Suprapubic skin (tissue), 4 donors: ENCODE results near the gene TCAP. TPM values are rescaled to one million over a fixed set of nuclear protein-coding genes. Genes with fewer than 3 reads are reported as not detected.

Source experiments
- DNase-seq, 2 donors: peaks; one replicate each; pipeline ENCODE4 v3.0.0-alpha.2; 2019; ENCODE audit warnings: low spot score in 2 of 2
- H3K27ac ChIP-seq: fragments of 200-600 bp; sonication (generic); one replicate; pipeline ENCODE4 v1.5.1; 2019
- H3K27me3 ChIP-seq: fragments of 200-600 bp; sonication (generic); one replicate; pipeline ENCODE4 v1.5.1; 2019
- H3K36me3 ChIP-seq: fragments of 200-600 bp; sonication (generic); one replicate; pipeline ENCODE4 v1.5.1; 2019
- H3K4me1 ChIP-seq: fragments of 200-600 bp; sonication (generic); one replicate; pipeline ENCODE4 v1.5.1; 2019
- H3K4me3 ChIP-seq: fragments of 200-600 bp; sonication (generic); one replicate; pipeline ENCODE4 v1.5.1; 2019; ENCODE audit warnings: mild to moderate bottlenecking
- H3K9me3 ChIP-seq: fragments of 200-600 bp; sonication (generic); one replicate; pipeline ENCODE4 v1.5.1; 2019
- EP300 ChIP-seq: sonication (generic); formaldehyde crosslinking; IDR thresholded peaks from one replicate; pipeline ENCODE4 v1.6.1; 2017; ENCODE audit warnings: antibody characterized with exemption
- POLR2A ChIP-seq, 2 donors: fragments of 450-650 bp; IDR thresholded peaks; one replicate each; pipeline ENCODE4 v1.6.1; 2017; ENCODE audit warnings: antibody characterized with exemption in 2 of 2, mild to moderate bottlenecking in 2 of 2, moderate library complexity in 2 of 2
- POLR2AphosphoS5 ChIP-seq, 3 donors: sonication (generic); formaldehyde crosslinking; IDR thresholded peaks; one replicate each; pipeline ENCODE4 v1.6.1; 2017; ENCODE audit warnings: antibody characterized with exemption in 3 of 3
- WGBS: methylation state at CpG from one replicate; pipeline ENCODE4 v1.1.5; 2018; 5-methylcytosine and 5-hydroxymethylcytosine counted together
- total RNA-seq, 4 donors: library from RNA; depleted of rRNA; stranded (reverse); fragments of >200 nt; gene quantifications; one replicate each; pipeline ENCODE4 v1.1.0, GENCODE V29; 2016
- TF ChIP-seq, protein P1 (sequence below), 2 donors: fragments of 200-600 bp in 1 of 2; fragments of 450-650 bp in 1 of 2; sonication (generic) in 1 of 2; IDR thresholded peaks; one replicate each; pipeline ENCODE4 v1.5.1; 2016 to 2019; ENCODE audit warnings: antibody characterized with exemption in 2 of 2, mild to moderate bottlenecking in 1 of 2, moderate library complexity in 1 of 2

Gene TCAP, protein sequence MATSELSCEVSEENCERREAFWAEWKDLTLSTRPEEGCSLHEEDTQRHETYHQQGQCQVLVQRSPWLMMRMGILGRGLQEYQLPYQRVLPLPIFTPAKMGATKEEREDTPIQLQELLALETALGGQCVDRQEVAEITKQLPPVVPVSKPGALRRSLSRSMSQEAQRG
- total RNA-seq: 1 to 10 TPM in 2 of 4 donors, under 1 TPM in 1, not detected in 1; 0.57 to 2.4 (median 1.1) TPM

DNA sequence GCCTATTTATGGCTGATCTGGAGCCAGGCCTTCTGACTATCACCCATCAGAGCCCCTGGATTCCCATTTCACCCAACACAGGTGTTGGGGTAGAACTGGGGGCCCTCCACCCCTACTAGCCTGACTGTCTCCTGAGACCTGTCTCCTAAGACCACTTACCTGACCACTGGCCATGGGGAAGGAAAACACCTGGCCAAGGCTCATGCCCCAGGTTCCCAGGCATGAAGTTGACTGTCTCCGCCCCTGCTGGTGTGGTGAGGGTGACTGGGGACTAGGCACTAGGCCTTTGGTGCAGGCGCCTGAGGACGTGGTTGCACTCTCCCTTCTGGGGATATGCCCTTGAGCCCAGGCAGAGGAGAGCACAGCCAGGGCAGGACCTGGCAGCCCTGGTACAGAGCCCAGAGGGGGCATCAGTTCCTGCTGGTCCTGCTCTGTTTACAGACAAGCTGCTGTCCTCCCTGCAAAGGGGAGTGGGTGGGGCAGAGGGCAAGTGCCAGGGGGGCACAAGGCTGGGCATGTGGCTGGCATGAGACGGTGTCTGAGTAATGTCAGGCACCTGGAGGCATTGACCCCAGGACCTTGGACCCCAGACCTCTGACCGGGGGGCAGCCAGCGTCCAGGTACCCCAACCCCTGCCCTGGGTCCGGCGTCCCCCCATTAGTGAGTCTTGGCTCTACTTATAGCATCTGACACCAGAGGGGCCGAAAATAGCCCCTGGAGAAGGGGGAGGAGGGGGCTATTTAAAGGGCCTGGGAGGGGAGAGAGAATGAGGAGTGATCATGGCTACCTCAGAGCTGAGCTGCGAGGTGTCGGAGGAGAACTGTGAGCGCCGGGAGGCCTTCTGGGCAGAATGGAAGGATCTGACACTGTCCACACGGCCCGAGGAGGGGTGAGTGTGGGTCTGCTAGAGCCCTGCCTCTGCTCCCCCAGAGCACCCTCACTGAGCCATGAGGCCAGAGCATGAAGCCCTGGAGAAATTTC is at the start of gene TCAP:
Gene TCAP, plus strand, starts transcription at position 769 of the 981 bp plus-strand sequence. Its CDS starts 11 bp downstream, at position 780.
- 55% methylated on average over 15 of the region's 15 CpGs for WGBS
- no peak for TF ChIP-seq EP300
- TF ChIP-seq, protein P1, sequence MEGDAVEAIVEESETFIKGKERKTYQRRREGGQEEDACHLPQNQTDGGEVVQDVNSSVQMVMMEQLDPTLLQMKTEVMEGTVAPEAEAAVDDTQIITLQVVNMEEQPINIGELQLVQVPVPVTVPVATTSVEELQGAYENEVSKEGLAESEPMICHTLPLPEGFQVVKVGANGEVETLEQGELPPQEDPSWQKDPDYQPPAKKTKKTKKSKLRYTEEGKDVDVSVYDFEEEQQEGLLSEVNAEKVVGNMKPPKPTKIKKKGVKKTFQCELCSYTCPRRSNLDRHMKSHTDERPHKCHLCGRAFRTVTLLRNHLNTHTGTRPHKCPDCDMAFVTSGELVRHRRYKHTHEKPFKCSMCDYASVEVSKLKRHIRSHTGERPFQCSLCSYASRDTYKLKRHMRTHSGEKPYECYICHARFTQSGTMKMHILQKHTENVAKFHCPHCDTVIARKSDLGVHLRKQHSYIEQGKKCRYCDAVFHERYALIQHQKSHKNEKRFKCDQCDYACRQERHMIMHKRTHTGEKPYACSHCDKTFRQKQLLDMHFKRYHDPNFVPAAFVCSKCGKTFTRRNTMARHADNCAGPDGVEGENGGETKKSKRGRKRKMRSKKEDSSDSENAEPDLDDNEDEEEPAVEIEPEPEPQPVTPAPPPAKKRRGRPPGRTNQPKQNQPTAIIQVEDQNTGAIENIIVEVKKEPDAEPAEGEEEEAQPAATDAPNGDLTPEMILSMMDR (IDR thresholded peaks at IDR 0.05): no peak
- no peak for TF ChIP-seq POLR2A (IDR thresholded peaks at IDR 0.05)
- no peak for DNase-seq
- Histone ChIP-seq H3K36me3 (peaks cover 24% of the 10 kb centered on the region), H3K27ac (peak within 1 kb of the TSS; percentile 22), H3K4me1 (peaks cover 73% of the 10 kb centered on the region), H3K4me3 (no peak within 1 kb of the TSS), H3K9me3 (no peaks in the 10 kb centered on the region), H3K27me3 (peaks cover 48% of the 10 kb centered on the region)

- WGBS: 67% methylated on average over 6 of the region's 6 CpGs
- TF ChIP-seq POLR2A (IDR thresholded peaks at IDR 0.05) (no peak), EP300 (no peak), POLR2AphosphoS5 (IDR thresholded peaks at IDR 0.05) (no peak)
- TF ChIP-seq, protein P1 (IDR thresholded peaks at IDR 0.05): no peak
Observed at GRCh38 chr17:39615434-39615833, 49.7 kb upstream of the TCAP start.

DNA sequence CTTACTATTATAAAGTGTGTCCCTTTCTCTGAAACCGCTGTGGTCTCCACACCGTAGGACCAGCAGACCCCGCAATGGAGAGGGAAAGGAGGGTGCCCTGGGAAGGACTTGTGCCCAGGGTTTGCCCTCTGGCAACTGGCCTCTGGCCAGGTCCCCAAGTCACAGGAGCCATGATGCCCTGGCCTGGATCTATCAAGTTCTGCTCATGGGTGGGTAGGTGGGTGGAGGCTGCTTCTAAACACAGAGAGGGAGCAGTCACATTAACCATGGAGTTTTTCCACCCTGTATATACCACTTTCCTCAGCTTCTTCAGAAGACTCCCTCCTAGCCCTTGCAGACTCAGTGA is 48.1 kb upstream of the TCAP start:
- Histone ChIP-seq H3K36me3 (no peaks in the 10 kb centered on the region), H3K9me3 (no peaks in the 10 kb centered on the region), H3K27ac (no peak overlapping the region), H3K4me1 (peaks cover 15% of the 10 kb centered on the region), H3K4me3 (peak overlapping the region; percentile 74), H3K27me3 (peaks cover 12% of the 10 kb centered on the region)
- TF ChIP-seq EP300 (no peak), POLR2AphosphoS5 (IDR thresholded peaks at IDR 0.05) (no peak), POLR2A (IDR thresholded peaks at IDR 0.05) (no peak)
- TF ChIP-seq, protein P1 (IDR thresholded peaks at IDR 0.05): no peak
- no CpG with 5 or more reads among the region's 3 CpGs for WGBS
- DNase-seq: no peak

More at GRCh38 chr17:39615434-39615833, 49.7 kb upstream of the TCAP start:
- Histone ChIP-seq H3K27me3 (peaks cover 25% of the 10 kb centered on the region), H3K9me3 (no peaks in the 10 kb centered on the region), H3K4me1 (peaks cover 14% of the 10 kb centered on the region), H3K27ac (no peak overlapping the region), H3K4me3 (no peak overlapping the region), H3K36me3 (no peaks in the 10 kb centered on the region)
- DNase-seq: no peak

DNA sequence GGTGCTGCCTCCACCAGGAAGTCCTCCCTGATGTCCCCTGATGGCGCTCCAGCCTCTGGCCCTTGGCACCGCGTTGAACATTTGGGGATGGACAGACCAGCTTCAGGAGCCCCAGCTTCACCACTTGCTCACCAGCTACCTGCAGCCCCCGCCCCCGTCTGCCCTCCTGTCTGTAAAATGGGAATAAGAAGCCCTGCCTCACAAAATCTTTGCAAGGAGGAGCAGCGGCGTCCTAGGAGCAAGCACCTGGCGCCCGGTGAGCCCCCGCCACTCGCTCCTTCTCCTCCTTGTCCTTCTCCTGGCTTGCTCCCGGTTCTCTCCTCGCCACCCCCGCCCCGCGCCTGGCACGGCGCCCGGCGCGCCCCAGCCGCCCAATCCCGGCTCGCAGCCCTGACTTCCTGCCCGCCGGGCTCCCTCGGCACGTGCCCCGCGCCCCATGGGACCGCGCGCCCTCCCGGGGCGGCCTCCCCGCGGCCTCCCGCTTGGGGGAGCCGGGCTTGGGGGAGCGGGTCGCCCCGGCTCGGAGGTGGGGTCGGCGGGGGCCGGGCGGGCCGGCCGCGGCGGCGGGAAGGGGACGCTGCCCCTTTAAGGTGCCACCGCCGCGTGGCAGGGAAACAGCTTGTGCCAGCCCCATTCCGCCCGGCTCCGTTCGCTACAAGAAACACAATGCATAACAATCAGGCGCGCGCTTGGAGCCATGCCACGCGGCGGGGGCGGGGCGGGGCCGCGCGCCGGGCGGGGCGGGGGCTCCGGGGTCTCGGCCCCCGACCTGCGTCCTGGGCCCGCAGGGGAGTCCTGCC is 47.5 kb upstream of the TCAP start:
- TF ChIP-seq, protein P1 (IDR thresholded peaks at IDR 0.05): no peak
- no peak for TF ChIP-seq POLR2A (IDR thresholded peaks at IDR 0.05)
- no peak for TF ChIP-seq EP300
- no peak for TF ChIP-seq POLR2AphosphoS5 (IDR thresholded peaks at IDR 0.05)
- Histone ChIP-seq H3K9me3 (no peaks in the 10 kb centered on the region), H3K27me3 (peaks cover 7% of the 10 kb centered on the region), H3K27ac (peak overlapping the region; percentile 70), H3K4me3 (peak overlapping the region; percentile 74), H3K4me1 (peaks cover 19% of the 10 kb centered on the region), H3K36me3 (no peaks in the 10 kb centered on the region)
- no peak for DNase-seq
- no CpG with 5 or more reads among the region's 79 CpGs for WGBS
